PC-3 (cell line): ENCODE measurements around the gene EHD4. TPM values are rescaled to one million over a fixed set of nuclear protein-coding genes. Genes with fewer than 3 reads are reported as not detected.
A peak's percentile ranks its signal among the peaks of the same experiment; 100 is the strongest.

Experiments
- ATAC-seq: fragments of 200-7000 bp; cut with Tn5 transposase; 2 replicates; pipeline ENCODE4 v1.9.1; 2020; ENCODE audit warnings: mild to moderate bottlenecking, moderate library complexity
- BruUV-seq: library from RNA; stranded (reverse); fragments of 400-500 nt; replicated peaks from 2 replicates; lab custom pipeline; 2021; lab: Mats Ljungman, UMichigan
- CTCF ChIA-PET: fragments of 300-600 bp; sonication (Branson Sonifier 250); formaldehyde crosslinking; loops from one replicate; lab custom pipeline; 2022; ENCODE audit warnings: antibody characterized with exemption; lab: Charles Lee
- POLR2A ChIA-PET: fragments of 300-600 bp; sonication (Branson Sonifier 250); formaldehyde crosslinking; loops from one replicate; lab custom pipeline; 2022; ENCODE audit warnings: antibody characterized with exemption; ENCODE audit not compliant: unreplicated experiment; lab: Charles Lee
- DNase-seq: peaks from one replicate; pipeline ENCODE4 v3.0.0-alpha.2; 2015
- H2AFZ ChIP-seq: fragments of 300-600 bp; sonication (generic); 2 replicates; pipeline ENCODE4 v1.6.0; 2016; ENCODE audit warnings: antibody characterized with exemption, low read length
- H3F3A ChIP-seq: fragments of 300-600 bp; sonication (generic); one replicate; pipeline ENCODE4 v1.6.0; 2017; ENCODE audit warnings: antibody characterized with exemption, low read length, control low read depth, mild to moderate bottlenecking; ENCODE audit not compliant: unreplicated experiment
- H3K27ac ChIP-seq: fragments of 300-600 bp; sonication (generic); 2 replicates; pipeline ENCODE4 v1.5.1; 2016; ENCODE audit warnings: mild to moderate bottlenecking, low read length
- H3K27me3 ChIP-seq: fragments of 300-600 bp; sonication (generic); 2 replicates; pipeline ENCODE4 v1.6.1; 2016; ENCODE audit warnings: low read length, mixed read lengths
- H3K36me3 ChIP-seq: fragments of 300-600 bp; sonication (generic); 2 replicates; pipeline ENCODE4 v1.6.1; 2016; ENCODE audit warnings: low read depth, mixed run types, low read length, mixed read lengths
- H3K4me1 ChIP-seq: fragments of 300-600 bp; sonication (generic); 2 replicates; pipeline ENCODE4 v1.5.1; 2016; ENCODE audit warnings: low read length; ENCODE audit not compliant: insufficient read depth
- H3K4me2 ChIP-seq: fragments of 300-600 bp; sonication (generic); 2 replicates; pipeline ENCODE4 v1.6.0; 2016; ENCODE audit warnings: low read length
- H3K4me3 ChIP-seq: fragments of 300-600 bp; sonication (generic); 2 replicates; pipeline ENCODE4 v1.5.1; 2016; ENCODE audit warnings: mild to moderate bottlenecking, low read length, mixed read lengths
- H3K79me2 ChIP-seq: fragments of 300-600 bp; sonication (generic); 2 replicates; pipeline ENCODE4 v1.6.1; 2017; ENCODE audit warnings: low read length, mixed read lengths
- H3K9ac ChIP-seq: fragments of 300-600 bp; sonication (generic); 2 replicates; pipeline ENCODE4 v1.6.0; 2016; ENCODE audit warnings: mild to moderate bottlenecking, low read length
- H3K9me2 ChIP-seq: fragments of 300-600 bp; sonication (generic); replicated peaks from 2 replicates; pipeline ENCODE4 v1.6.1; 2016; ENCODE audit warnings: mixed run types, low read length, mixed read lengths
- H3K9me3 ChIP-seq: fragments of 300-600 bp; sonication (generic); 2 replicates; pipeline ENCODE4 v1.6.1; 2016; ENCODE audit warnings: low read length, mixed read lengths
- H4K20me1 ChIP-seq: fragments of 300-600 bp; sonication (generic); 2 replicates; pipeline ENCODE4 v1.6.1; 2016; ENCODE audit warnings: low read length, mixed read lengths
- EZH2 ChIP-seq: fragments of 300-600 bp; sonication (generic); IDR thresholded peaks from one replicate; pipeline ENCODE4 v1.6.1; 2017; ENCODE audit warnings: antibody characterized with exemption, mild to moderate bottlenecking, low read length; ENCODE audit not compliant: unreplicated experiment
- EZH2phosphoT487 ChIP-seq: fragments of 300-600 bp; sonication (generic); IDR thresholded peaks from 2 replicates; pipeline ENCODE4 v1.6.1; 2018; ENCODE audit warnings: mild to moderate bottlenecking, antibody characterized with exemption, low read length, borderline replicate concordance
- intact Hi-C: fragments of 100-400 bp; cut with micrococcal nuclease; formaldehyde crosslinking; loops from 2 replicates; pipeline ENCODE4 v1.9.0; 2023
- total RNA-seq: library from RNA; depleted of rRNA; stranded (reverse); fragments of >200 nt; gene quantifications from 2 replicates; pipeline ENCODE4 v1.2.3, GENCODE V29; 2014
- TF ChIP-seq, protein P1 (sequence below): fragments of 300-600 bp; sonication (generic); conservative IDR thresholded peaks from 2 replicates; pipeline ENCODE4 v1.5.1; 2017; ENCODE audit warnings: antibody characterized with exemption, low read depth, mild to moderate bottlenecking, low read length

EHD4 gene
- total RNA-seq, 1 experiment from 2014 or later = 57.8 TPM

DNA sequence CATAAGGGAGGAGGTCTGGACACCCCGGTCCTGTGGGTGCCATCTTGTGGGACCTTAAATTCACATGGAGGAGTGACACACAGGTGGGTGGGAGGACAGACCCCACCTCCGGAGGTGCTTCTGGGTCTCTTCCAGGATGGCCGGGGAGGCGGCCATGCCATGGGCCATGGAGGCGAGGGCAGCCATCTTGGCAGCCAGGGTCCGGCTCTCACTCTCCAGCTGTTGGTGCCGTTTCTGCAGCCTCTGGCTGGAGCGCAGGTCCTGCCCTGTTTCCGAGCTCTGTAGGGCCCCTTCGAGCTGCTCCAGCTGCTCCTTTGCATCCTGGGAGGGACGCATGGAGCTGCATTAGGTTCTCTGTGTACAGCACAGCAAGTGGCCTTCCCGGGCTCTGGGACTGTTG is 97.6 kb downstream of the EHD4 start:
- ChIA-PET POLR2A (no interaction called here), CTCF (no interaction called here)
- Histone ChIP-seq H3K4me3 (no peak overlapping the region), H3K9ac (no peak overlapping the region), H3K4me1 (peaks cover 25% of the 10 kb centered on the region), H3K4me2 (no peak overlapping the region), H3F3A (no peaks in the 10 kb centered on the region), H3K79me2 (no peaks in the 10 kb centered on the region), H3K9me2 (no peaks in the 10 kb centered on the region), H3K9me3 (no peaks in the 10 kb centered on the region), H3K27ac (no peak overlapping the region), H3K36me3 (no peaks in the 10 kb centered on the region), H2AFZ (no peak overlapping the region), H3K27me3 (no peaks in the 10 kb centered on the region), H4K20me1 (no peaks in the 10 kb centered on the region)
- ATAC-seq (no peak), DNase-seq (no peak)
- TF ChIP-seq, protein P1, sequence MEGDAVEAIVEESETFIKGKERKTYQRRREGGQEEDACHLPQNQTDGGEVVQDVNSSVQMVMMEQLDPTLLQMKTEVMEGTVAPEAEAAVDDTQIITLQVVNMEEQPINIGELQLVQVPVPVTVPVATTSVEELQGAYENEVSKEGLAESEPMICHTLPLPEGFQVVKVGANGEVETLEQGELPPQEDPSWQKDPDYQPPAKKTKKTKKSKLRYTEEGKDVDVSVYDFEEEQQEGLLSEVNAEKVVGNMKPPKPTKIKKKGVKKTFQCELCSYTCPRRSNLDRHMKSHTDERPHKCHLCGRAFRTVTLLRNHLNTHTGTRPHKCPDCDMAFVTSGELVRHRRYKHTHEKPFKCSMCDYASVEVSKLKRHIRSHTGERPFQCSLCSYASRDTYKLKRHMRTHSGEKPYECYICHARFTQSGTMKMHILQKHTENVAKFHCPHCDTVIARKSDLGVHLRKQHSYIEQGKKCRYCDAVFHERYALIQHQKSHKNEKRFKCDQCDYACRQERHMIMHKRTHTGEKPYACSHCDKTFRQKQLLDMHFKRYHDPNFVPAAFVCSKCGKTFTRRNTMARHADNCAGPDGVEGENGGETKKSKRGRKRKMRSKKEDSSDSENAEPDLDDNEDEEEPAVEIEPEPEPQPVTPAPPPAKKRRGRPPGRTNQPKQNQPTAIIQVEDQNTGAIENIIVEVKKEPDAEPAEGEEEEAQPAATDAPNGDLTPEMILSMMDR = no peak
- TF ChIP-seq EZH2 = no peak
- TF ChIP-seq EZH2phosphoT487 = no peak
- no TSS peak for BruUV-seq
- intact Hi-C loops = no loop called here

DNA sequence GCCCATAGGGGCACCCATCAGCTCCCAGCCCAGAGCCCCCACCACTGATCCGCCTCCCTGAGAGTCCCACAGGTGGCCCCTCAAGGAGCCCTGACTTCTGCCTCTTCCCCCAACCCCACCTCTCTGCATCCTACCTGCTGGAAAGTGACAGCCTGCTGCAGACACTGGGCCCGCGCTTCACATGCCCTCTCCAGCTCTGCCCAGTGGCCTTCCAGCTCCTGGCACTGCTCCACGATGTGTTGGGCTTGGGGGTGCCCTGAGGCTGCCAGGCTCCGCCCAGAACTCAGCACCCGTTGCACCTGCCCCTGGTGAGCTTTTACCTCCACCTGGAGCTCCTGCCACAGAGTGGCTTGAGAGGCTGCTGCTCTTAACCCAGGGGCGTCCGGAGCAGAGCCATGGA is 98.6 kb downstream of the EHD4 start:
- ChIA-PET POLR2A (no interaction called here), CTCF (no interaction called here)
- Histone ChIP-seq H3K9me3 (no peaks in the 10 kb centered on the region), H3K79me2 (no peaks in the 10 kb centered on the region), H3K9me2 (no peaks in the 10 kb centered on the region), H3K27ac (no peak overlapping the region), H4K20me1 (no peaks in the 10 kb centered on the region), H3F3A (no peaks in the 10 kb centered on the region), H3K36me3 (no peaks in the 10 kb centered on the region), H2AFZ (no peak overlapping the region), H3K27me3 (no peaks in the 10 kb centered on the region), H3K9ac (no peak overlapping the region), H3K4me3 (no peak overlapping the region), H3K4me1 (peaks cover 32% of the 10 kb centered on the region), H3K4me2 (no peak overlapping the region)
- BruUV-seq = no TSS peak
- no peak for TF ChIP-seq EZH2phosphoT487
- no peak for TF ChIP-seq EZH2
- TF ChIP-seq, protein P1 = no peak
- intact Hi-C loops = no loop called here
- DNase-seq (no peak), ATAC-seq (no peak)

DNA sequence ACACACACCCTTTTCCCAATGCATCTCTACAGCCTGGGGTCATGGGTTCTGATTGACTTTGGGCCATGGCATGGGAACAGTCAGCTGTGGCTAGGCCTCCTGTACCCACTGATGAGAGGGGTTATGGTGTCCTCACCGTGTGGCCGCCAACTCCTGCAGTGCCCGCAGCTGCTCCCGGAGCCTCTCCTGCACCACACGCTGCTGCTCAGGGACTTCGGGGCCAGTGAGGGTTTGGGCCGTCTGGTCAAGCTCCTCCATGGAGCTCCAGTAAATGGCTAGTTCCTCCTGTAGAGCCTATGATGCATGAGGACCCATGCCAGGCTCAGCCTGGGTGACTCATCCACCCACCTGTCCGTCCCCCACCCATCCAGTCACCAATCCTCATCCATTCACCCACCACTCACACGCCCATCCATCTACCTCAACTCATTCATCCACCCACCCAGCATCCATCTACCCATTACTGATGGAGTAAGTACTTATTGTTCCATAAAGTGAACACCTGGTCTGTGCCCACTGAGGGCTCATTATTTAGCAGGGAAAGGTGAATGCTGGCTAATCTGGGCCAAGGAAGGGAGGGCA is 100.1 kb downstream of the EHD4 start:
- no peak overlapping the region for H3K9ac ChIP-seq
- no peaks in the 10 kb centered on the region for H4K20me1 ChIP-seq
- H3K79me2 ChIP-seq = no peaks in the 10 kb centered on the region
- H3F3A ChIP-seq = no peaks in the 10 kb centered on the region
- TF ChIP-seq EZH2 (no peak), EZH2phosphoT487 (no peak)
- TF ChIP-seq, protein P1 = no peak
- ChIA-PET CTCF (no interaction called here), POLR2A (interaction anchor here (0.7 kb wide), 1 partner anchor 99 kb away, joined by 4 read pairs; no protein-coding TSS in a partner anchor)
- H3K36me3 ChIP-seq = no peaks in the 10 kb centered on the region
- no peak overlapping the region for H3K27ac ChIP-seq
- no peak for ATAC-seq
- H3K4me3 ChIP-seq = no peak overlapping the region
- DNase-seq = peak; percentile 36
- H2AFZ ChIP-seq = no peak overlapping the region
- H3K4me2 ChIP-seq = no peak overlapping the region
- no peaks in the 10 kb centered on the region for H3K9me2 ChIP-seq
- H3K9me3 ChIP-seq = no peaks in the 10 kb centered on the region
- no TSS peak for BruUV-seq
- peaks cover 32% of the 10 kb centered on the region for H3K4me1 ChIP-seq
- intact Hi-C loops = no loop called here
- H3K27me3 ChIP-seq = no peaks in the 10 kb centered on the region
